ENCODE measurements around the gene KCNQ2.

The KCNQ2 gene

DNA sequence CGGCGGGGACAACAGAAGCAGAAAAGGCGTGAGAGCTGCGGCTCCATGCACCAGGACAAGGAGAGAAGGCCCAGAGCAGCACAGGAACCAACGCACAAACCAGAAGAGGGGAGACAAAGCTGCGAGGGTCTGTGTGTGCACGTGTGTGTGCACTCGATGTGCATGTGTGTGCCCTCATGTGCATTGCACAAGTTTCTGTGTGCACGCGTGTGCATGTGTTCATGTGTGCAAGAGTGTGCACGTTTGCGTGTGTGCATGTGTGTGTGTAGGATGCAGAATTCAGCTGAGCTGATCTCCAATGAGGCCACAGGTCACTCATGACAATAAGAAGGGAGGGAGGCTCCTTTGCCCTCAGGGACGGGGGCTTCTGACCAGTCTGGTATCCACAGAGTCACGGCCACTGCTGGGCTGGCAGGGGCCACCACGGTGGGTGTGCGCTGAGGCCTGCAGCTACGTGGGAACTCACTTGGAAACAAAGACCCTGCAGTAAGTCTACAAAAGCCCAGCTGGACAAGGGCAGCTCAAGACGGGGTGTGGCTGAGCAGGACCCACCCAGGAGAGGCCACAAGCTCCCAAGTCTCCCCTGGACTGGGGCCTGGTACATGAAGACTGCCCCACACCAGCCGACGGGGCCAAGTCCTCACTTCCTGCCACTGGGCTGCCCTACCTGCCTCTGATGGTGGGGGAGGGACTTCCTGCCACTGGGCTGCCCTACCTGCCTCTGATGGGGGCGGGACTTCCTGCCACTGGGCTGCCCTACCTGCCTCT is 63.2 kb downstream of the KCNQ2 start:
- Histone ChIP-seq H3K9ac (ENCODE audit: low read depth, low read length) (no peak overlapping the region), H3K79me2 (ENCODE audit: insufficient read depth, low read length) (no peaks in the 10 kb centered on the region), H3K27me3 (ENCODE audit: insufficient read depth, low read length, poor library complexity) (no peaks in the 10 kb centered on the region), H3K9me3 (ENCODE audit: insufficient read depth, low read length, severe bottlenecking) (no peaks in the 10 kb centered on the region), H4K20me1 (ENCODE audit: insufficient read depth, low read length) (peaks cover 26% of the 10 kb centered on the region), H3K4me2 (ENCODE audit: insufficient read depth, low read length) (no peak overlapping the region), H2AFZ (ENCODE audit: low read depth, low read length) (no peak overlapping the region), H3K4me3 (ENCODE audit: low read depth in 1 of 2, low read length in 2 of 2) (no peak overlapping the region), H3K36me3 (ENCODE audit: insufficient read depth, low read length) (no peaks in the 10 kb centered on the region), H3K27ac (ENCODE audit: low read length) (no peak overlapping the region), H3K4me1 (ENCODE audit: insufficient read depth, low read length) (no peaks in the 10 kb centered on the region)
- DNase-seq (no peak), ATAC-seq (ENCODE audit: insufficient read depth, low read depth) (no peak)
- TF ChIP-seq, protein P1, sequence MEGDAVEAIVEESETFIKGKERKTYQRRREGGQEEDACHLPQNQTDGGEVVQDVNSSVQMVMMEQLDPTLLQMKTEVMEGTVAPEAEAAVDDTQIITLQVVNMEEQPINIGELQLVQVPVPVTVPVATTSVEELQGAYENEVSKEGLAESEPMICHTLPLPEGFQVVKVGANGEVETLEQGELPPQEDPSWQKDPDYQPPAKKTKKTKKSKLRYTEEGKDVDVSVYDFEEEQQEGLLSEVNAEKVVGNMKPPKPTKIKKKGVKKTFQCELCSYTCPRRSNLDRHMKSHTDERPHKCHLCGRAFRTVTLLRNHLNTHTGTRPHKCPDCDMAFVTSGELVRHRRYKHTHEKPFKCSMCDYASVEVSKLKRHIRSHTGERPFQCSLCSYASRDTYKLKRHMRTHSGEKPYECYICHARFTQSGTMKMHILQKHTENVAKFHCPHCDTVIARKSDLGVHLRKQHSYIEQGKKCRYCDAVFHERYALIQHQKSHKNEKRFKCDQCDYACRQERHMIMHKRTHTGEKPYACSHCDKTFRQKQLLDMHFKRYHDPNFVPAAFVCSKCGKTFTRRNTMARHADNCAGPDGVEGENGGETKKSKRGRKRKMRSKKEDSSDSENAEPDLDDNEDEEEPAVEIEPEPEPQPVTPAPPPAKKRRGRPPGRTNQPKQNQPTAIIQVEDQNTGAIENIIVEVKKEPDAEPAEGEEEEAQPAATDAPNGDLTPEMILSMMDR (IDR thresholded peaks at IDR 0.05; ENCODE audit: borderline replicate concordance, extremely low read depth, low read length, poor library complexity, severe bottlenecking) = no peak
- no peak for TF ChIP-seq EZH2 (IDR thresholded peaks at IDR 0.05; ENCODE audit: borderline replicate concordance, low read depth, low read length, severe bottlenecking)

DNA sequence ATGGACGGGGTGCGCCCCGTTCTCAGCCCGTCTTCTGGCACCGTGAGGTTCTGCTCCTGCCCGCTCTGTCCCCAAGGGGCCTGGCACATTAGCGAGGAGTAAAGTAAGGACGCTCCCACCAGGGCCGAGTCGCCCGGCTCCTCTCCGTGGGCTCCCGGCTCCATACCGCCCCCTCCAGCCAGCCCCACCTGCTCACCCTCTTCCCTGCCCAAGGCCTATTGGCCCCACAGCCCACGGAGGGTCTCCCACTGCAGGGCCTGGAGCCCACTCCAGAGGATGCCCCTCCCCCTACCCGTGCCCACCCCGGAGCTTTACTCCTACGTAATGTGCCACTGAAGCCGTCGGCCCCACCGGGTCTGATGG is 63.8 kb downstream of the KCNQ2 start:
- Histone ChIP-seq H3K9me3 (ENCODE audit: insufficient read depth, low read length, severe bottlenecking) (no peaks in the 10 kb centered on the region), H3K36me3 (ENCODE audit: insufficient read depth, low read length) (no peaks in the 10 kb centered on the region), H3K27ac (ENCODE audit: low read length) (no peak overlapping the region), H3K9ac (ENCODE audit: low read depth, low read length) (no peak overlapping the region), H3K79me2 (ENCODE audit: insufficient read depth, low read length) (no peaks in the 10 kb centered on the region), H4K20me1 (ENCODE audit: insufficient read depth, low read length) (peaks cover 26% of the 10 kb centered on the region), H3K4me2 (ENCODE audit: insufficient read depth, low read length) (no peak overlapping the region), H3K4me1 (ENCODE audit: insufficient read depth, low read length) (no peaks in the 10 kb centered on the region), H3K27me3 (ENCODE audit: insufficient read depth, low read length, poor library complexity) (no peaks in the 10 kb centered on the region), H2AFZ (ENCODE audit: low read depth, low read length) (no peak overlapping the region), H3K4me3 (ENCODE audit: low read depth in 1 of 2, low read length in 2 of 2) (no peak overlapping the region)
- ATAC-seq (ENCODE audit: insufficient read depth, low read depth) (no peak), DNase-seq (no peak)
- TF ChIP-seq, protein P1 (IDR thresholded peaks at IDR 0.05; ENCODE audit: borderline replicate concordance, extremely low read depth, low read length, poor library complexity, severe bottlenecking) = no peak
- no peak for TF ChIP-seq EZH2 (IDR thresholded peaks at IDR 0.05; ENCODE audit: borderline replicate concordance, low read depth, low read length, severe bottlenecking)

DNA sequence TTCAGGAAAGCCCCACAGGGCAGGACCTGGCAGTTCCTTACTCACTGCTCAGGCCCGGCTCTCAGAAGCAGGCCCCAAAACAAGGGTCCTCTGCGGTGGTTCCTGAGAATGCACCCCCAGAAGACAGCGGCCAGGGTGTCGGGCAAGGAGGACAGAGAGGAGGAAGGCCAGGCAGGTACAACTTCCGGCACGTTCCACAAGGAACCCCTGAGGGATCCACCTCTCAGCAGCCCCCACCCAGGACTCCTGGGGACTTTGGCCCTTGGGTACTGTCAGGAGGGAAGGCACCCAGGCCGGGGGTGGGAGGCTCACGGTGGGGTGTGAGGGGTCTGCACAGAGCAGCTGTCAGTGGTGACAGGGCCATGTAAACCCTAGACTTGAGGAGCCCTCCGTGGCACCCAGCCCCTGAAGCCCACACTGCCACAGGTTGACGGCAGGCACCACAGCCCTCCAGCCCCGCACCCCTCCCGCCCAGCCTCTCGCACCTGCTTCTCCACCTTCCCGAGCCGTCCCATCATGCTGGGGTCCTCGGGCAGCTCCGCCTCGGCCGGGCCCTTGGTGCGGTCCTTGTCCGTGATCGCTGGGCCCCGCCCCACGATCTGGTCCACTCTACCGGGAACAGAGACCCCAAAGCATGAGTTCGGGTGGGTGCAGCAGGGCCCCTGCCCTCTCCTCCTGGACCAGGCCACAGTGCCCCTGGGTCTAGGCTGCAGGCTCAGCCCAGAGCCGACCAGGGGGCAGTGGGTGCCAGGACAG is 64.3 kb downstream of the KCNQ2 start:
- no peaks in the 10 kb centered on the region for H3K27me3 ChIP-seq (ENCODE audit: insufficient read depth, low read length, poor library complexity)
- TF ChIP-seq, protein P1 (IDR thresholded peaks at IDR 0.05; ENCODE audit: borderline replicate concordance, extremely low read depth, low read length, poor library complexity, severe bottlenecking) = no peak
- no peak for TF ChIP-seq EZH2 (IDR thresholded peaks at IDR 0.05; ENCODE audit: borderline replicate concordance, low read depth, low read length, severe bottlenecking)
- H3K36me3 ChIP-seq (ENCODE audit: insufficient read depth, low read length) = no peaks in the 10 kb centered on the region
- DNase-seq (no peak), ATAC-seq (ENCODE audit: insufficient read depth, low read depth) (no peak)
- no peak overlapping the region for H3K9ac ChIP-seq (ENCODE audit: low read depth, low read length)
- no peaks in the 10 kb centered on the region for H3K79me2 ChIP-seq (ENCODE audit: insufficient read depth, low read length)
- no peak overlapping the region for H3K4me2 ChIP-seq (ENCODE audit: insufficient read depth, low read length)
- no peak overlapping the region for H3K4me3 ChIP-seq (ENCODE audit: low read depth in 1 of 2, low read length in 2 of 2)
- H2AFZ ChIP-seq (ENCODE audit: low read depth, low read length) = no peak overlapping the region
- H3K27ac ChIP-seq (ENCODE audit: low read length) = no peak overlapping the region
- no peaks in the 10 kb centered on the region for H3K4me1 ChIP-seq (ENCODE audit: insufficient read depth, low read length)
- H3K9me3 ChIP-seq (ENCODE audit: insufficient read depth, low read length, severe bottlenecking) = no peaks in the 10 kb centered on the region
- peaks cover 31% of the 10 kb centered on the region for H4K20me1 ChIP-seq (ENCODE audit: insufficient read depth, low read length)

All from DND-41 (cell line).